Omental fat pad (tissue), 4 donors: Measurements from ENCODE around the gene ARRB2. TPM values are rescaled to one million over a fixed set of nuclear protein-coding genes. Genes with fewer than 3 reads are reported as not detected.
"Not testable (repeated sequence)": the region's sequence is repeated elsewhere in the genome, so short reads cannot be mapped to it uniquely, and the experiment has no call there.

Source experiments
- ATAC-seq: fragments of 150-250 bp; one replicate; pipeline ENCODE4 v1.9.1; 2016; ENCODE audit warnings: mild to moderate bottlenecking, moderate library complexity; ENCODE audit not compliant: low FRiP score
- DNase-seq: peaks from one replicate; pipeline ENCODE4 v3.0.0-alpha.2; 2019; ENCODE audit warnings: low spot score
- CTCF ChIP-seq, 3 donors: fragments of 450-650 bp; IDR thresholded peaks; one replicate each; pipeline ENCODE4 v1.5.1; 2016 to 2017; ENCODE audit warnings: antibody characterized with exemption in 3 of 3, mild to moderate bottlenecking in 3 of 3, moderate library complexity in 2 of 3
- total RNA-seq, 4 donors: library from RNA; depleted of rRNA; stranded (reverse); fragments of >200 nt; gene quantifications; one replicate each; pipeline ENCODE4 v1.1.0, GENCODE V29; 2016

ARRB2 gene
- total RNA-seq, 4 donors from 2014 or later, result 43.4 to 111 (median 78.6) TPM

- TF ChIP-seq CTCF (IDR thresholded peaks at IDR 0.05), result no peak
- no peak for ATAC-seq
- DNase-seq, result no peak
These were observed 1.3 kb downstream of the ARRB2 start for GRCh38 chr17:4711661-4712181.

- no peak for DNase-seq
- no peak for ATAC-seq
- no peak for TF ChIP-seq CTCF (IDR thresholded peaks at IDR 0.05)
These were observed 2.1 kb downstream of the ARRB2 start for GRCh38 chr17:4712526-4712925.

- not testable (repeated sequence) for ATAC-seq, DNase-seq
These were observed 4.1 kb downstream of the ARRB2 start for GRCh38 chr17:4714340-4715062.

- TF ChIP-seq CTCF (IDR thresholded peaks at IDR 0.05), result no peak
- ATAC-seq (no peak), DNase-seq (no peak)
These were observed 4.8 kb downstream of the ARRB2 start for GRCh38 chr17:4715063-4715744.

GRCh38 chr17:4716081-4716480, 5.6 kb downstream of the ARRB2 start:
- DNase-seq, result no peak
- ATAC-seq, result no peak
- no peak for TF ChIP-seq CTCF (IDR thresholded peaks at IDR 0.05)

- DNase-seq, result no peak
- no peak for ATAC-seq
- TF ChIP-seq CTCF (IDR thresholded peaks at IDR 0.05), result no peak
These were observed 7.4 kb downstream of the ARRB2 start for GRCh38 chr17:4717791-4718190.

- no peak for DNase-seq
- no peak for TF ChIP-seq CTCF (IDR thresholded peaks at IDR 0.05)
These were observed 7.8 kb downstream of the ARRB2 start for GRCh38 chr17:4718276-4718675.

More at GRCh38 chr17:4718276-4718675, 7.8 kb downstream of the ARRB2 start:
- ATAC-seq, result no peak
